HG03066 (cell line): ENCODE results near the gene OMA1.

Experiments
- ATAC-seq: cut with Tn5 transposase; IDR thresholded peaks from one replicate; pipeline ENCODE4 v1.9.1; 2021; ENCODE audit warnings: low read depth; ENCODE audit not compliant: unreplicated experiment

Gene OMA1

DNA sequence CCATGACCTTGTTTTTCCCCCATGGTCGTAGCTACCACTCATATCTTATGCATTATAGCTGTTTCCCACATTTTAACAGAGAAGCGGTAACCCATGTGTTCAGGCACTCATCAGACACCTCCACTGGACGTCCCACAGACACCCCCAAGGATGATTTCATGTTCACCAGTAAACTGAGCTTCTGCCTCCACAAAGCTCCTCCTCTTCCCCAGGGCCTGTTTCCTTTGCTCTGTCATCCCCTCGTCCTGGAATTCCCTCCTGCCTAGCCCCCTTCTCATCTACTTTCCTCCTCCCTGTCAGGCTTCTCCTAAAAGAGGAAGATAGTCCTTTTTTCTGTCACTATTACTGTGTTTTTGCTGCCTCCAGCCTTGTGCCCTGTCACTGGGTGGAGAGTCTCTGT is 111.2 kb downstream of the OMA1 start:
- ATAC-seq = no peak

DNA sequence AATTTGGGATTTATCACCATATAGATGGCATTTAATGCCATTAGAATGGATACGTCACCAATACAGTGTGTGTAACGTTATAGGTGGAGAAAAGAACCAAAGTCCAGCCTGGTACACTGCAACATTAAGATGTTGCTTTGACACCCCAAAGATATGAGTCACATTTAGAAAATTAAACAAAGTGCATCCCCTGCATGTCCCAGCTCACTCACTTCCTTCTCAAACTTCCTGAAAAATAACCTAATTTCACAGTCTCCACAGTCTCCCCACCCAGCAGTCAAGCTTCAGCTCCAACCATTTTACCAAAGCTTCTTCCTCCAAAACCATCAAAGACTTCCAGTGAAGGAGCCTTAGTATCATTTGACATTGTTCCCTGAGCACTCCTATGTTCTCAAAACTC is 111.9 kb downstream of the OMA1 start:
- no peak for ATAC-seq

DNA sequence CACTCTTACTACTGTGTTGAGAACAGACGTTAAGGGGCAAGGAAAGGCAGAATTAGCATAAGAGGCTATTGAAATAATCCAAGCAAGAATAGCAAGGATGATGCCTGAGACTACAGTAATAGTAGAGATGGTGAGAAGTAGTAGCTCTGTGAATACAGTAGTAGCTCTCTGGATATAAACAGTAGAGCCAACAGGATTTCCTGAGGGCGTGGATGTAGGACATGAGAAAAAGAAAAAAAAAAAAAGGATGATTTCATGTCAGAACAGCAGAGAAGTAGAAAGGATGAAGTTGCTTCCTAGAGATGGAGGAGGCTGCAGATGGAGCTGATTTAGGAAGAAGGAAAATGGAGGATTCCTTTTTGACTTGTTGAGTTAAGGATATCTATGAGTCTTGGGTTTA is 112.3 kb downstream of the OMA1 start:
- ATAC-seq = no peak

DNA sequence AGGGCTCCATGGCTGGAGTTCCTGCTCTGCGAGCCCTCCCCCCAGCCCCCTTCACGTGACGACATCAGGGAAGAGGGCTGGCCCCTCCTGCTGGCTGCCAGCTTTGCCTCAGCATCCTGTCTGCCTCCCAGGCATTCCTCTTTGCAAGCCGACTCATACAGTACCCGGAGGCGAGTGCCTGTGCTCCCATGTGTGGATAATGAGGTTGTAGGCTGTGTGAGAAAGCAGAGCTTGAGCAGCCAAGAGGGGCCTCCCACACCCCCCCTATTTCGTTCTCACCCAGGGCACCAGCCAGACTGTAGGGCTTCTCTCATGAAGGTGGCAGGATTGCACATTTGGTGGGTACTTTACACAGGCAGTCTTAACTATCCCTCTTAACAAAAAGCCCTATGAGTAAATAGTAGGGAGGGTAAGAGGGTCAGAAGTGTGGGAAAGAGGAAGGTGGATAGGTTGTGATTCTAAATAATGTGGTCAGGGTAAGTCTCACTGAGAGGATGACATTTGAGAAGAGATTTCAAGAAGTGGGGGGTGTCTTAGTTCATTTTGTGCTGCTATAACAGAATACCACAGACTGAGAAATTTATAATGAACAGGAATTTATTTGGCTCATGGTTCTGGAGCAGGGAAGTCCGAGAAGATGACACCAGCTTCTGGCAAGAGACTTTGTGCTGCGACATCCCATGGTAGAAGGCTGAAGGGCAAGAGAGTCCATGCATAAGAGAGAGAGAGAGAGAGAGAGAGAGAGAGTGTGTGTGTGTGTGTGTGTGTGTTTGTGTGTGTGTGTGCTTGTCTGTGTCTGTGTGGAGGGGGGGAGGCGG is 113.5 kb downstream of the OMA1 start:
- no peak for ATAC-seq

DNA sequence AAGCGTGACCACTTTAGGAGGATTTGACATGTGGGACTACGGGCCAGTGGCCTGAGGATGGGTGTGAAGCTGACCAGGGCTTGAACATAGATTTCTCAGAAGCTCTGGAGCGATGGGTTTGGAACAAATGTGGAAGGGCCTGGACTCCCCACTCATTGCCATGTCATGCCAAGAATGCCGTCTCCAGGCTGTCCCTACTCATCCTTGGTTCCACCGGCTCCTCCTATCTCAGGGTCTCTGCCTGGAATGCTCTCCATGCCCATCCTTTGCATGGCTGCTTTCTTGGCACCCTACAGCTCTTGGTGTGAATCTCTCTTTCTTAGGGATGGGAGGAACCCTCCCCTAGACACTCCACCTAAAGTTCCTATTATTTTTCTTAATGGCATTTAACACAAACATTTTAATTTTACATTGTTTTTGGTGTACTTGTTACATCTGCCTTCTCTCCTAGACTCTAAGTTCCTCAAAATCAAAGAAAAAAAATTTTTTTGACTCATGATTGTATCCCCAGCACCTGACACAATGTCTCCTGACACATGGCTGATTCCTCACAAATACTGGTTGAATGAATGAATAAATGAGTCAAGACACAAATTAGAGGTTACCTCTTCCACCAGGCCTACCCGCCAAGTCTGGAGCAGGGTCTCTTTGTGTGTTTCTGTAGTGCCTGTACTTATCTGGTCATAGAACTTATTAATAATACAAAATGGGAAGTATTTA is 114.5 kb downstream of the OMA1 start:
- ATAC-seq = no peak
